ENCODE results near the gene ITM2B. TPM values are rescaled to one million over a fixed set of nuclear protein-coding genes. Genes with fewer than 3 reads are reported as not detected.

ITM2B gene
- total RNA-seq, 4 donors from 2014 or later, result 136 to 528 (median 417) TPM

DNA sequence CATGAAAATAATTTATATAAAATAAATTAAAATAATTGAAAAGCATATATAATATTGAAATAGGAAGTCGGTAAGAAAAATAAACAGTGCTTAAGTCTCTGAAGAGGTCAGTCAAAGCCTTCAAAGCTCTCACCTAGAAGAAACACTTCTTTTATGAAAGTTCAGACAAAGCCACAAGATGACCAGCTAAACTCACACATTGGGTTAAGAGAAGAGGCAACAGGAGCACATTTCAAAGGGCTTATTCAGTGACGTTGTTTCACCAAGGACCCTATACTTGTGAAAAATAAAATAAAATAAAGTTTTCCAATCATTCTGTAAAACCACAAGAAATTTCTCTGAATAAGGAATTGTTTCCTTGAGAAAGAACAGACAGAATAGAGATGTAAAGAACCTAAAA lies 2.5 kb upstream of the ITM2B start:
- Histone ChIP-seq H3K9me3 (no peaks in the 10 kb centered on the region), H3K4me3 (no peak overlapping the region), H3K27ac (no peak overlapping the region), H3K27me3 (no peaks in the 10 kb centered on the region), H3K36me3 (no peaks in the 10 kb centered on the region), H3K4me1 (peaks cover 0 to 14% (median 0%) of the 10 kb centered on the region in 4 donors)
- no peak for DNase-seq
- TF ChIP-seq POLR2A (IDR thresholded peaks at IDR 0.05), result no peak
- TF ChIP-seq, protein P1, sequence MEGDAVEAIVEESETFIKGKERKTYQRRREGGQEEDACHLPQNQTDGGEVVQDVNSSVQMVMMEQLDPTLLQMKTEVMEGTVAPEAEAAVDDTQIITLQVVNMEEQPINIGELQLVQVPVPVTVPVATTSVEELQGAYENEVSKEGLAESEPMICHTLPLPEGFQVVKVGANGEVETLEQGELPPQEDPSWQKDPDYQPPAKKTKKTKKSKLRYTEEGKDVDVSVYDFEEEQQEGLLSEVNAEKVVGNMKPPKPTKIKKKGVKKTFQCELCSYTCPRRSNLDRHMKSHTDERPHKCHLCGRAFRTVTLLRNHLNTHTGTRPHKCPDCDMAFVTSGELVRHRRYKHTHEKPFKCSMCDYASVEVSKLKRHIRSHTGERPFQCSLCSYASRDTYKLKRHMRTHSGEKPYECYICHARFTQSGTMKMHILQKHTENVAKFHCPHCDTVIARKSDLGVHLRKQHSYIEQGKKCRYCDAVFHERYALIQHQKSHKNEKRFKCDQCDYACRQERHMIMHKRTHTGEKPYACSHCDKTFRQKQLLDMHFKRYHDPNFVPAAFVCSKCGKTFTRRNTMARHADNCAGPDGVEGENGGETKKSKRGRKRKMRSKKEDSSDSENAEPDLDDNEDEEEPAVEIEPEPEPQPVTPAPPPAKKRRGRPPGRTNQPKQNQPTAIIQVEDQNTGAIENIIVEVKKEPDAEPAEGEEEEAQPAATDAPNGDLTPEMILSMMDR (IDR thresholded peaks at IDR 0.05), result no peak

- no peak overlapping the region for H3K4me3 ChIP-seq
- peaks cover 0 to 19% (median 1%) of the 10 kb centered on the region in 4 donors for H3K4me1 ChIP-seq
- H3K36me3 ChIP-seq, result no peaks in the 10 kb centered on the region
- TF ChIP-seq POLR2A (IDR thresholded peaks at IDR 0.05), result no peak
- TF ChIP-seq, protein P1 (IDR thresholded peaks at IDR 0.05), result no peak
- H3K27ac ChIP-seq, result no peak overlapping the region
- H3K9me3 ChIP-seq, result no peaks in the 10 kb centered on the region
- H3K27me3 ChIP-seq, result no peaks in the 10 kb centered on the region
- no peak for DNase-seq
Measured at GRCh38 chr13:48231080-48231479, 1.9 kb upstream of the ITM2B start.

GRCh38 chr13:48231933-48232332 lies 1.1 kb upstream of the ITM2B start:
- Histone ChIP-seq H3K27me3 (no peaks in the 10 kb centered on the region), H3K36me3 (no peaks in the 10 kb centered on the region), H3K4me3 (no peak overlapping the region), H3K9me3 (no peaks in the 10 kb centered on the region), H3K4me1 (peaks cover 0 to 28% (median 2%) of the 10 kb centered on the region in 4 donors), H3K27ac (peak overlapping the region; percentile 99 to 100 (median 100))
- DNase-seq, result no peak
- TF ChIP-seq POLR2A (IDR thresholded peaks at IDR 0.05), result no peak
- TF ChIP-seq, protein P1 (IDR thresholded peaks at IDR 0.05), result no peak

DNA sequence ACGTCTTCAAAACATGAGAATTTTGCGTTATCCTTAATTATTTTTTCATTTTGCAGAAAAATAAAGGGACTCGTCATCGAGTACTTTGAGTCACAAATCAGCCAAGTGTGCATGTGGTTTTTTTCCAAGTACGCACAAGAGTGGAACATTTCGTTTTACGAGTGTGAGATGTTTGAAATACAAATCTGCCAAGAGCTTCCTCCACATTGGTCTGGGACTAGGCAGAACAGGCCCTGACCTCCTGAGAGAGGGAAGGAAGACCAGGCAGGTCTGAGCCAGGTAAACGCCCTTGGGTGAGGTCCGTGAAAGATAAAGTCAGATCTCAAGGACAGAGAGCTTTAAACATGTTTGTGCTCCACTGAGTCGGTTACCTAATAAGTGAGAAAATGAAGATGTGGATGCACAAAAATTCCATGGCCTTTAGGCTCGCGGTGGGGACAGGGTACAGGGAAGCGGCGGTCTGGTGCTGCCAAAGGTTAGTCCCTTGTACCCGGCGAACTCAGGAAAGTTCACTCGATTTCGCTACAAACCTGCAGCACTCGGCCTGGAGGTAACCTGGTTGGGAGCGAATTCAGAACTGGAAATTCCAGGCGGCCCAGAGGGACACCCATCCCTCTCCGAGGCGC lies 473 bp upstream of the ITM2B start:
- H3K4me1 ChIP-seq, result peaks cover 0 to 34% (median 2%) of the 10 kb centered on the region in 4 donors
- no peaks in the 10 kb centered on the region for H3K36me3 ChIP-seq
- H3K27ac ChIP-seq, result peak overlapping the region; percentile 99 to 100 (median 100)
- TF ChIP-seq POLR2A (IDR thresholded peaks at IDR 0.05), result no peak
- TF ChIP-seq, protein P1 (IDR thresholded peaks at IDR 0.05), result no peak
- peak in 1 of 3 donors; percentile 65 for DNase-seq
- H3K9me3 ChIP-seq, result no peaks in the 10 kb centered on the region
- H3K4me3 ChIP-seq, result peak overlapping the region; percentile 95 to 100 (median 98)
- no peaks in the 10 kb centered on the region for H3K27me3 ChIP-seq

- H3K27ac ChIP-seq, result peak overlapping the region; percentile 99 to 100 (median 100)
- peak overlapping the region; percentile 95 to 100 (median 98) for H3K4me3 ChIP-seq
- DNase-seq, result no peak
- H3K36me3 ChIP-seq, result no peaks in the 10 kb centered on the region
- TF ChIP-seq, protein P1 (IDR thresholded peaks at IDR 0.05), result no peak
- no peak for TF ChIP-seq POLR2A (IDR thresholded peaks at IDR 0.05)
- H3K27me3 ChIP-seq, result no peaks in the 10 kb centered on the region
- no peaks in the 10 kb centered on the region for H3K9me3 ChIP-seq
- peaks cover 0 to 46% (median 2%) of the 10 kb centered on the region in 4 donors for H3K4me1 ChIP-seq
Measured at GRCh38 chr13:48233889-48234488, 983 bp downstream of the ITM2B start.

Data from Peyer's patch (tissue), 4 donors.